ENCODE results near the gene CORO7.

Gene CORO7

GRCh38 chr16:4383591-4384444 lies 32.6 kb downstream of the CORO7 start:
- no peak for DNase-seq (ENCODE audit: low read depth)

GRCh38 chr16:4382795-4383357 lies 33.5 kb downstream of the CORO7 start:
- DNase-seq (ENCODE audit: low read depth) = no peak

GRCh38 chr16:4381935-4382794 lies 34.2 kb downstream of the CORO7 start:
- DNase-seq (ENCODE audit: low read depth) = no peak

- no peak for DNase-seq (ENCODE audit: low read depth)
Measured at GRCh38 chr16:4381072-4381934, 35.1 kb downstream of the CORO7 start.

GRCh38 chr16:4380119-4381063 lies 36.0 kb downstream of the CORO7 start:
- no peak for DNase-seq (ENCODE audit: low read depth)

GRCh38 chr16:4378999-4379690 lies 37.3 kb downstream of the CORO7 start:
- no peak for DNase-seq (ENCODE audit: low read depth)

- no peak for DNase-seq (ENCODE audit: low read depth)
Measured at GRCh38 chr16:4378161-4378666, 38.2 kb downstream of the CORO7 start.

- no peak for DNase-seq (ENCODE audit: low read depth)
Measured at GRCh38 chr16:4377573-4378154, 38.7 kb downstream of the CORO7 start.

- no peak for DNase-seq (ENCODE audit: low read depth)
Measured at GRCh38 chr16:4376893-4377572, 39.4 kb downstream of the CORO7 start.

- no peak for DNase-seq (ENCODE audit: low read depth)
Measured at GRCh38 chr16:4376126-4376892, 40.1 kb downstream of the CORO7 start.

- no peak for DNase-seq (ENCODE audit: low read depth)
Measured at GRCh38 chr16:4375717-4376116, 40.7 kb downstream of the CORO7 start.

- no peak for DNase-seq (ENCODE audit: low read depth)
Measured at GRCh38 chr16:4373909-4374742, 42.3 kb downstream of the CORO7 start.

- DNase-seq (ENCODE audit: low read depth) = no peak
Measured at GRCh38 chr16:4373356-4373908, 43.0 kb downstream of the CORO7 start.

- DNase-seq (ENCODE audit: low read depth) = no peak
Measured at GRCh38 chr16:4372578-4373355, 43.6 kb downstream of the CORO7 start.

- DNase-seq (ENCODE audit: low read depth) = no peak
Measured at GRCh38 chr16:4372001-4372577, 44.3 kb downstream of the CORO7 start.
